IMR-90 (cell line): Measurements from ENCODE around the gene EPHA10.

ENCODE experiments used
- CEBPB ChIP-seq: IDR thresholded peaks from 2 replicates; pipeline ENCODE4 v1.6.1; 2012; ENCODE audit warnings: low read depth, low read length, improper control_type of control experiment
- POLR2A ChIP-seq: IDR thresholded peaks from 2 replicates; pipeline ENCODE4 v1.6.1; 2012; ENCODE audit warnings: mild to moderate bottlenecking, low read depth, low read length
- RFX5 ChIP-seq: IDR thresholded peaks from 2 replicates; pipeline ENCODE4 v1.8.0; 2012; ENCODE audit warnings: low read depth, mild to moderate bottlenecking, low read length, moderate library complexity
- SMC3 ChIP-seq: fragments of 150-350 bp; IDR thresholded peaks from 2 replicates; pipeline ENCODE4 v1.6.1; 2016; ENCODE audit warnings: low read depth, mild to moderate bottlenecking, antibody characterized with exemption, low read length, moderate library complexity
- TF ChIP-seq, protein P1 (sequence below): conservative IDR thresholded peaks from 2 replicates; pipeline ENCODE4 v1.5.1; 2012; ENCODE audit warnings: mild to moderate bottlenecking, low read depth, low read length, improper control_type of control experiment
- TF ChIP-seq, protein P2 (sequence below): fragments of 150-350 bp; IDR thresholded peaks from 2 replicates; pipeline ENCODE4 v1.6.1; 2017; ENCODE audit warnings: mild to moderate bottlenecking, antibody characterized with exemption, low read length, low read depth

DNA sequence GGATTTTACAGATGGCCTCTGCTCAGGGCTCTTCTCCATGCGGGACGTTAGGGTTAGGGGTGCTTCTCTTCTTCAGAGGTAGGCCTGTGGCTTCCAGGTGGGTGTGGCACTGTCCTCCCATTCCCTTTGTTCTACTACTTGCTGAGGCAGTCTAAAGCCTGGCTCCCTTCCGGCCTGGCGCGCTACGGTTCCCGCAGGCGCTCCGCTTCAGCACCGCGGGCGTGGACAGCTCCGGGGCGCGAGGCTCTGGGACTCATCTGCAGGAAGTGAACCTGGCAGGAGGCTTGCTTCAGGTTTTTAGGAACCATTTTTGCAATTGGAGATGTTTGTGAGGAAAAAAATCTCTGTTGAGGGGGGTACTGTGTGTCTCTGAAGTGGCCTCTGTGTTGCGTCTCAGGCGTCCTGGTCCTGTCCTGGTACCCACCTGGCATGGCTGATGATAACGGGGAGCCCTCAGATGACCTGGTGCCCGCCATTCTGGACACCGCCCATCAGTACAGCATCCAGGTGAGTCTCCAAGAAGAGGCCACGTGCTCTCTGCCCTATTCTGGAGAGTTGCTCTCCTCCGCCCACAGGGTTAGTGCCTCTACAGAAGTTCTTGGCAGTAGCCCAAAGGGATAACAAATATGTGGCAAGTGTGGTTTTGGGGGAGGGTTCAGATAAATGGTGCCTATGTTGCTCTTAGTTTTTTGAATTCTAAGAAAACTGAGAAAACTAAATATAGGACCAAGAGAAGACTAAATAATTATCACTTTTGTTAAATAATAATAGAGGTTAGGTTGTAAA lies 30.6 kb upstream of the EPHA10 start:
- TF ChIP-seq, protein P1, sequence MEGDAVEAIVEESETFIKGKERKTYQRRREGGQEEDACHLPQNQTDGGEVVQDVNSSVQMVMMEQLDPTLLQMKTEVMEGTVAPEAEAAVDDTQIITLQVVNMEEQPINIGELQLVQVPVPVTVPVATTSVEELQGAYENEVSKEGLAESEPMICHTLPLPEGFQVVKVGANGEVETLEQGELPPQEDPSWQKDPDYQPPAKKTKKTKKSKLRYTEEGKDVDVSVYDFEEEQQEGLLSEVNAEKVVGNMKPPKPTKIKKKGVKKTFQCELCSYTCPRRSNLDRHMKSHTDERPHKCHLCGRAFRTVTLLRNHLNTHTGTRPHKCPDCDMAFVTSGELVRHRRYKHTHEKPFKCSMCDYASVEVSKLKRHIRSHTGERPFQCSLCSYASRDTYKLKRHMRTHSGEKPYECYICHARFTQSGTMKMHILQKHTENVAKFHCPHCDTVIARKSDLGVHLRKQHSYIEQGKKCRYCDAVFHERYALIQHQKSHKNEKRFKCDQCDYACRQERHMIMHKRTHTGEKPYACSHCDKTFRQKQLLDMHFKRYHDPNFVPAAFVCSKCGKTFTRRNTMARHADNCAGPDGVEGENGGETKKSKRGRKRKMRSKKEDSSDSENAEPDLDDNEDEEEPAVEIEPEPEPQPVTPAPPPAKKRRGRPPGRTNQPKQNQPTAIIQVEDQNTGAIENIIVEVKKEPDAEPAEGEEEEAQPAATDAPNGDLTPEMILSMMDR = no peak
- TF ChIP-seq, protein P2, sequence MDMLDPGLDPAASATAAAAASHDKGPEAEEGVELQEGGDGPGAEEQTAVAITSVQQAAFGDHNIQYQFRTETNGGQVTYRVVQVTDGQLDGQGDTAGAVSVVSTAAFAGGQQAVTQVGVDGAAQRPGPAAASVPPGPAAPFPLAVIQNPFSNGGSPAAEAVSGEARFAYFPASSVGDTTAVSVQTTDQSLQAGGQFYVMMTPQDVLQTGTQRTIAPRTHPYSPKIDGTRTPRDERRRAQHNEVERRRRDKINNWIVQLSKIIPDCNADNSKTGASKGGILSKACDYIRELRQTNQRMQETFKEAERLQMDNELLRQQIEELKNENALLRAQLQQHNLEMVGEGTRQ = no peak
- TF ChIP-seq RFX5 (no peak), CEBPB (no peak), POLR2A (no peak), SMC3 (no peak)
